GM21381 (cell line): ENCODE data around the gene CRYGA.
A peak's percentile ranks its signal among the peaks of the same experiment; 100 is the strongest.

Experiments used
- ATAC-seq: cut with Tn5 transposase; IDR thresholded peaks from one replicate; pipeline ENCODE4 v1.9.1; 2021; ENCODE audit warnings: mild to moderate bottlenecking, moderate library complexity; ENCODE audit not compliant: unreplicated experiment

Gene CRYGA, protein sequence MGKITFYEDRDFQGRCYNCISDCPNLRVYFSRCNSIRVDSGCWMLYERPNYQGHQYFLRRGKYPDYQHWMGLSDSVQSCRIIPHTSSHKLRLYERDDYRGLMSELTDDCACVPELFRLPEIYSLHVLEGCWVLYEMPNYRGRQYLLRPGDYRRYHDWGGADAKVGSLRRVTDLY

GRCh38 chr2:208163489-208163888 is at the start of gene CRYGA:
Gene CRYGA, minus strand, starts transcription at chr2:208163589. Its CDS starts 33 bp downstream, at chr2:208163556.
- ATAC-seq = no peak

GRCh38 chr2:208210688-208211451 is 47.5 kb upstream of the CRYGA start:
- ATAC-seq = no peak

GRCh38 chr2:208208335-208209085 is 45.1 kb upstream of the CRYGA start:
- no peak for ATAC-seq

DNA sequence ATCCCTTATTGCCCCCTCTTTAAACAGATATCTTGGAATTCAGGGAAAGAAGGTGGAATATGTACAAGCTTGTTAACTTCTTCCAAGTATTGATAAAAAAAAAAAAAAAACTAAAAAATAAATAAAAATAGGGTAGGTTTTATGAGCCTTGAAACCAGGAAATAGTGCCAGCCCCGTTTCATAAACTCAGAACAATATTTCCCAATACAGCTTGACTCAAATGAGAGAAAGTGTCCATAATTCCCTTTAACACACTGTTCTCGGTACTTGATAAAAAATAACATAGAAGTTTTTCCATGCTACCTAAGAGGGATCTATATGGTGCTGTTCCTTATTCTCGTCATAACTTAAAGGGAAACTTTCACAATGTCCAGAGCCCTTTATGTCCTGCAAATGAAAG is 44.4 kb upstream of the CRYGA start:
- no peak for ATAC-seq

- no peak for ATAC-seq
Observed at GRCh38 chr2:208204166-208204565, 40.8 kb upstream of the CRYGA start.

- no peak for ATAC-seq
Observed at GRCh38 chr2:208195531-208195930, 32.1 kb upstream of the CRYGA start.

DNA sequence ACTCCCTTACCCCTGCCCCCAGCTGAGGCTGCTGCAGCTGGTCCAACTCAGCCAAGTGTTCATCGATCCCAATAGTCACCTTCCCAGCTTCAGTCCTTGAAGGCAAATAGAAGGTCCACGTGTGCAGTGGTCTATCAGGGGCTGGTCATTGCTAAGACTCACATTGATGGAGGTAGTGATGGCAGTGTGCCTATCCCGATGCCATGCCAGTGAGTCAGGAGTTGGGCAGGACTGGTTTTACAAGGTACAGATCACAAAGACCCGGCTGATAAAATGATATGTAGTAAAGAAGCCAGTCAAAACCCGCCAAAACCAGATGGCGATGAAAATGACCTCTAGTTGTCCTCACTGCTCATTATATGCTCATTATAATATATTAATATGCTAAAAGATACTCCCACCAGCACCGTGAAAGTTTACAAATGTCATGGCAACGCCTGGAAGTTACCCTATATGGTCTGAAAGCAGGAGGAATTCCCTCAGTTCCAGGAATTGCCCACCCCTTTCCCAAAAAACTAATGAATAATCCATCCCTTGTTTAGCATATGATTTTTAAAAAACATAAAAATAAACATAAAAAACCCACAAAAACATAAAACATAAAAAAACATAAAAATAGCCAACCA is 29.3 kb upstream of the CRYGA start:
- no peak for ATAC-seq

DNA sequence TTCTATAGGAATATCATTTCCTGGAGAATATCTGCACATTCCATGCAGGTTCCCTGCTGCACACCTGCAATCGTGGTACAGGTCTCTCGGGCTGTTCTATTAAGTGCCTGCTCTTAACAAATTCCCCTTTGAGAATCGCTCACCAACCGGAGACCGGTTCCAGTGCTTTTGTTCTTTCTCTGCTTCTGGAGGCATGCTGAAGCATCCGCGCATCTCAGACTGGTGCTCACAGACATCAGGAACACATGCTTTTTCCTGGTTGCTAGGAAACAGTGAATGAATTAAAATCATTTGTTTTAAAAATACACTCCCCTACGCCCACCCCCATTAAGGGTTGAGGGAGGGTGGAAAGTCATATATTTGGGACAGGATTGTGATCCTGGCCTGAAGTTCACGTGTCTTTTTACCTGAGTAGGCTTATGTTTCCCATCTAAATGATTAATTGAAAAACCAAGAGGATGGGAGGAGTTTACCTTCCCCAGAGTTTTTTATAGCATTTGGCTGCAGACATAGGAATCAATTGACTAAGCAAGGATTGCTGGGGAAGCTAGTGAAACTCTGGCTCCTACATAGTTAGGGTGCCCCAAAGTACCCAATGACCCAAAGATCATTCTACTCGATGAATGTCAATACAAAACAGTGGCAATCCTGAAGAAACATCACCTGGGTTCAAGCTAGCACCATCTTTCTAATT is 26.6 kb upstream of the CRYGA start, which contains the start of gene C2orf80:
C2orf80 (minus strand) TSS at position 221 of the 694 bp plus-strand sequence. CDS start 3,044 bp downstream, outside the sequence.
- ATAC-seq = no peak

- ATAC-seq = no peak
Observed at GRCh38 chr2:208189069-208189809, 25.9 kb upstream of the CRYGA start.

- ATAC-seq = no peak
Observed at GRCh38 chr2:208186893-208187292, 23.5 kb upstream of the CRYGA start.

- ATAC-seq = no peak
Observed at GRCh38 chr2:208186465-208186864, 23.1 kb upstream of the CRYGA start.

GRCh38 chr2:208183972-208184705 is 20.8 kb upstream of the CRYGA start:
- no peak for ATAC-seq

GRCh38 chr2:208183526-208183925 is 20.1 kb upstream of the CRYGA start:
- no peak for ATAC-seq

GRCh38 chr2:208182835-208183234 is 19.4 kb upstream of the CRYGA start:
- ATAC-seq = no peak

GRCh38 chr2:208179028-208179609 is 15.7 kb upstream of the CRYGA start:
- ATAC-seq = no peak

- ATAC-seq = no peak
Observed at GRCh38 chr2:208175840-208176153, 12.4 kb upstream of the CRYGA start.

GRCh38 chr2:208175069-208175839 is 11.9 kb upstream of the CRYGA start:
- peak; percentile 97 for ATAC-seq

DNA sequence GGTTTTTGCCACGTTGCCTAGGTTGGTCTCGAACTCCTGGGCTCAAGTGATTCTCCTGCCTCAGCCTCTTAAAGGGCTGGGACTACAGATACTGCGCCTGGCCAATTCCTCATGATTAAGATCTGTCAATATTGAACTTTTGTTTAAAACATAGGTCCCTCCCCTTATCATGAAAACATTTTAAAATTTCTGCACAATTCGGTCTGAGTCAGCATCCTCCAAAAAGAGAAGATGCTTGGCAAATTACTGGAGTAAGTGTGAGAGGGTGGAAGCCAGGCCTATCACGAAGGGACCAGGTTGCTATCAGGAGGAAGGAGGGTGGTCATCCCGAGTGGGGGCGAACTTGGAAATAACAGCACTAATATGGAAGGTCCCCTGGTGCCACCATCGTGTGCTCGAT is 10.8 kb upstream of the CRYGA start:
- ATAC-seq = no peak
